Measurements from ENCODE around the gene BLM. TPM values are rescaled to one million over a fixed set of nuclear protein-coding genes. Genes with fewer than 3 reads are reported as not detected.
A peak's percentile ranks its signal among the peaks of the same experiment; 100 is the strongest.
"Not testable (repeated sequence)": the region's sequence is repeated elsewhere in the genome, so short reads cannot be mapped to it uniquely, and the experiment has no call there.

The BLM gene
- total RNA-seq, 1 donor from 2014 or later: 26.6 TPM

GRCh38 chr15:90689326-90689961 lies 27.7 kb upstream of the BLM start:
- ATAC-seq; DNase-seq (ENCODE audit: missing footprints); intact Hi-C loops (cut with DNase I): not testable (repeated sequence)

- no peak for DNase-seq (ENCODE audit: missing footprints)
- intact Hi-C loops (cut with DNase I): loop anchor here (5.0 kb wide), 1 partner anchor 368 kb away; no protein-coding TSS in a partner anchor
- ATAC-seq: no peak
Observed at GRCh38 chr15:90690585-90690984, 26.6 kb upstream of the BLM start.

GRCh38 chr15:90691369-90691768 lies 25.8 kb upstream of the BLM start:
- intact Hi-C loops (cut with DNase I): loop anchor here (5.0 kb wide), 1 partner anchor 369 kb away; no protein-coding TSS in a partner anchor
- no peak for DNase-seq (ENCODE audit: missing footprints)
- ATAC-seq: no peak

- intact Hi-C loops (cut with DNase I): loop anchor here (5.0 kb wide), 1 partner anchor 370 kb away; no protein-coding TSS in a partner anchor
- no peak for DNase-seq (ENCODE audit: missing footprints)
- no peak for ATAC-seq
Observed at GRCh38 chr15:90691982-90692773, 25.0 kb upstream of the BLM start.

GRCh38 chr15:90694987-90695386 lies 22.2 kb upstream of the BLM start:
- intact Hi-C loops (cut with DNase I): loop anchor here (1.0 to 5.0 kb wide), 2 partner anchors 47 to 373 kb away; no protein-coding TSS in a partner anchor
- DNase-seq (ENCODE audit: missing footprints): no peak
- ATAC-seq: no peak

- intact Hi-C loops (cut with DNase I): no loop called here
- ATAC-seq: no peak
- DNase-seq (ENCODE audit: missing footprints): no peak
Observed at GRCh38 chr15:90697175-90697574, 20.0 kb upstream of the BLM start.

GRCh38 chr15:90698629-90699028 lies 18.5 kb upstream of the BLM start:
- DNase-seq (ENCODE audit: missing footprints) (no peak), ATAC-seq (no peak)
- intact Hi-C loops (cut with DNase I): no loop called here

GRCh38 chr15:90701048-90701447 lies 16.1 kb upstream of the BLM start:
- DNase-seq (ENCODE audit: missing footprints): no peak
- ATAC-seq: no peak
- intact Hi-C loops (cut with DNase I): no loop called here

- ATAC-seq (peak; percentile 31), DNase-seq (ENCODE audit: missing footprints) (no peak)
- intact Hi-C loops (cut with DNase I): no loop called here
Observed at GRCh38 chr15:90701880-90702630, 15.1 kb upstream of the BLM start.

- DNase-seq (ENCODE audit: missing footprints): no peak
- no peak for ATAC-seq
- intact Hi-C loops (cut with DNase I): no loop called here
Observed at GRCh38 chr15:90703455-90703854, 13.7 kb upstream of the BLM start.

GRCh38 chr15:90705212-90705611 lies 11.9 kb upstream of the BLM start:
- ATAC-seq (no peak), DNase-seq (ENCODE audit: missing footprints) (no peak)
- intact Hi-C loops (cut with DNase I): no loop called here

GRCh38 chr15:90706394-90707327 lies 10.5 kb upstream of the BLM start:
- intact Hi-C loops (cut with DNase I): no loop called here
- no peak for ATAC-seq
- no peak for DNase-seq (ENCODE audit: missing footprints)

GRCh38 chr15:90707489-90707888 lies 9.7 kb upstream of the BLM start:
- DNase-seq (ENCODE audit: missing footprints): no peak
- no peak for ATAC-seq
- intact Hi-C loops (cut with DNase I): no loop called here

- DNase-seq (ENCODE audit: missing footprints) (no peak), ATAC-seq (no peak)
- intact Hi-C loops (cut with DNase I): no loop called here
Observed at GRCh38 chr15:90708516-90708915, 8.6 kb upstream of the BLM start.

- intact Hi-C loops (cut with DNase I): no loop called here
- ATAC-seq (no peak), DNase-seq (ENCODE audit: missing footprints) (no peak)
Observed at GRCh38 chr15:90709278-90709677, 7.9 kb upstream of the BLM start.

GRCh38 chr15:90710436-90711027 lies 6.6 kb upstream of the BLM start:
- no peak for DNase-seq (ENCODE audit: missing footprints)
- intact Hi-C loops (cut with DNase I): no loop called here
- ATAC-seq: no peak

- no peak for ATAC-seq
- no peak for DNase-seq (ENCODE audit: missing footprints)
- intact Hi-C loops (cut with DNase I): no loop called here
Observed at GRCh38 chr15:90711418-90711824, 5.7 kb upstream of the BLM start.

GRCh38 chr15:90711842-90712241 lies 5.3 kb upstream of the BLM start:
- intact Hi-C loops (cut with DNase I): no loop called here
- ATAC-seq: no peak
- DNase-seq (ENCODE audit: missing footprints): no peak

All from Right ventricle myocardium inferior (tissue), 1 donor.